HepG2 (cell line): Measurements from ENCODE around the gene SLC30A4. TPM values are rescaled to one million over a fixed set of nuclear protein-coding genes. Genes with fewer than 3 reads are reported as not detected.
A peak's percentile ranks its signal among the peaks of the same experiment; 100 is the strongest.

ENCODE experiments used
- ATAC-seq: fragments of 200-7000 bp; cut with Tn5 transposase; 3 replicates; pipeline ENCODE4 v1.9.1; 2020; ENCODE audit warnings: mild to moderate bottlenecking, moderate library complexity
- BruUV-seq: library from RNA; stranded (reverse); fragments of 400-500 nt; replicated peaks from 2 replicates; lab custom pipeline; 2021; lab: Mats Ljungman, UMichigan
- CTCF ChIA-PET: fragments of 300-600 bp; formaldehyde crosslinking; extraction: SDS; loops from one replicate; lab custom pipeline; 2021; ENCODE audit warnings: low total read pairs, inconsistent platforms, low intra/inter-chr PET ratio; lab: Yijun Ruan, JAX
- POLR2A ChIA-PET: fragments of 350-600 bp; sonication (Branson Sonifier 250); formaldehyde crosslinking; loops from one replicate; lab custom pipeline; 2020; ENCODE audit warnings: antibody characterized with exemption, inconsistent platforms; lab: Yijun Ruan, JAX
- DNase-seq: peaks from one replicate; pipeline ENCODE4 v3.0.0-alpha.2; 2015; ENCODE audit warnings: low spot score
- FAIRE-seq: peaks from 3 replicates; lab custom pipeline; 2011; peaks lifted over from hg19 to GRCh38; lab: Jason Lieb, UNC
- H2AFZ ChIP-seq: one replicate; pipeline ENCODE4 v1.6.1; 2011; ENCODE audit warnings: low read length, inconsistent platforms
- H3K27ac ChIP-seq: fragments of 300-600 bp; 3 replicates; pipeline ENCODE4 v1.8.0; 2011; ENCODE audit warnings: mixed run types, mild to moderate bottlenecking, mixed read lengths, low read length, inconsistent platforms; ENCODE audit not compliant: insufficient read depth; ENCODE audit errors: extremely low read length
- H3K27me3 ChIP-seq, 2 experiments: fragments of 200-600 bp in 1 of 2; 2 replicates in 1 of 2; 3 replicates in 1 of 2; pipeline versions ENCODE4 v1.6.0 to v1.8.0; 2011; ENCODE audit warnings: low read length in 2 of 2, mild to moderate bottlenecking in 2 of 2, moderate library complexity in 2 of 2, inconsistent platforms in 1 of 2; ENCODE audit not compliant: insufficient read depth in 2 of 2, control insufficient read depth in 1 of 2
- H3K36me3 ChIP-seq, 2 experiments: fragments of 200-600 bp in 1 of 2; replicated peaks in 1 of 2; 2 replicates in 1 of 2; 3 replicates in 1 of 2; pipeline versions ENCODE4 v1.5.1 to v1.8.0; 2011; ENCODE audit warnings: low read length in 2 of 2, inconsistent platforms in 1 of 2; ENCODE audit not compliant: insufficient read depth in 2 of 2, control insufficient read depth in 1 of 2
- H3K4me1 ChIP-seq: 2 replicates; pipeline ENCODE4 v1.5.1; 2012; ENCODE audit warnings: low read length, inconsistent platforms; ENCODE audit not compliant: insufficient read depth
- H3K4me2 ChIP-seq: 2 replicates; pipeline ENCODE4 v1.6.0; 2011; ENCODE audit warnings: low read depth, low read length, inconsistent platforms
- H3K4me3 ChIP-seq, 3 experiments: fragments of 200-600 bp in 1 of 3; sonication (generic), shearing (Covaris generic) in 1 of 3; replicated peaks in 1 of 3; 2 replicates each; pipeline ENCODE4 v1.5.1; 2011 to 2016; ENCODE audit warnings: low read length in 3 of 3, inconsistent platforms in 2 of 3, low read depth in 2 of 3, mild to moderate bottlenecking in 2 of 3, control low read depth in 1 of 3, mixed read lengths in 1 of 3; ENCODE audit not compliant: insufficient read depth in 1 of 3
- H3K79me2 ChIP-seq: one replicate; pipeline ENCODE4 v1.6.1; 2011; ENCODE audit warnings: low read length, inconsistent platforms; ENCODE audit not compliant: insufficient read depth
- H3K9ac ChIP-seq: 2 replicates; pipeline ENCODE4 v1.6.0; 2011; ENCODE audit warnings: mild to moderate bottlenecking, low read depth, low read length, inconsistent platforms; ENCODE audit not compliant: insufficient read depth
- H3K9me3 ChIP-seq: 2 replicates; pipeline ENCODE4 v1.5.1; 2012; ENCODE audit warnings: mild to moderate bottlenecking, low read length
- H4K20me1 ChIP-seq: 2 replicates; pipeline ENCODE4 v1.6.0; 2011; ENCODE audit warnings: inconsistent platforms, mild to moderate bottlenecking, low read length, moderate library complexity; ENCODE audit not compliant: insufficient read depth
- CREB1 ChIP-seq, 2 experiments: fragments of 450-650 bp in 1 of 2; IDR thresholded peaks; 2 replicates each; pipeline ENCODE4 v1.6.1; 2016 to 2017; ENCODE audit warnings: control low read depth in 1 of 2, mild to moderate bottlenecking in 1 of 2, missing compliant biosample characterization in 1 of 2, missing genetic modification characterization in 1 of 2
- CTCF ChIP-seq: sonication (generic); formaldehyde crosslinking; IDR thresholded peaks from 2 replicates; pipeline ENCODE4 v1.5.0; 2020; ENCODE audit warnings: mild to moderate bottlenecking, missing genetic modification reagents, moderate library complexity
- GATAD2A ChIP-seq: IDR thresholded peaks from 2 replicates; pipeline ENCODE4 v1.6.1; 2016
- HMGXB4 ChIP-seq, 2 experiments: sonication (generic) in 1 of 2; formaldehyde crosslinking in 1 of 2; IDR thresholded peaks; 2 replicates each; pipeline versions ENCODE4 v1.4.0 to v1.6.1; 2018 to 2020; ENCODE audit warnings: missing genetic modification reagents in 2 of 2, borderline replicate concordance in 1 of 2, low read depth in 1 of 2, mild to moderate bottlenecking in 1 of 2, missing biosample characterization in 1 of 2
- SMC3 ChIP-seq: IDR thresholded peaks from 2 replicates; pipeline ENCODE4 v1.6.1; 2011; ENCODE audit warnings: low read length, improper control_type of control experiment
- STAG1 ChIP-seq: sonication (generic); formaldehyde crosslinking; IDR thresholded peaks from 2 replicates; pipeline ENCODE4 v1.4.0; 2020; ENCODE audit warnings: missing genetic modification reagents
- TEAD3 ChIP-seq: optimal IDR thresholded peaks from 2 replicates; pipeline ENCODE3; 2016; ENCODE audit warnings: borderline replicate concordance
- THAP11 ChIP-seq: IDR thresholded peaks from 2 replicates; pipeline ENCODE4 v1.6.1; 2016; ENCODE audit warnings: missing biosample characterization, missing genetic modification reagents
- ZBTB14 ChIP-seq: sonication (generic); formaldehyde crosslinking; IDR thresholded peaks from 2 replicates; pipeline ENCODE4 v1.4.0; 2020; ENCODE audit warnings: missing genetic modification reagents
- ZFP36L2 ChIP-seq: sonication (generic); formaldehyde crosslinking; IDR thresholded peaks from 2 replicates; pipeline ENCODE4 v1.4.0; 2020; ENCODE audit warnings: missing genetic modification reagents
- ZNF280B ChIP-seq: sonication (generic); formaldehyde crosslinking; IDR thresholded peaks from 2 replicates; pipeline ENCODE4 v1.5.0; 2020; ENCODE audit warnings: missing genetic modification reagents, mild to moderate bottlenecking, borderline replicate concordance
- ZNF34 ChIP-seq: sonication (generic); formaldehyde crosslinking; IDR thresholded peaks from 2 replicates; pipeline ENCODE4 v1.4.0; 2020; ENCODE audit warnings: mild to moderate bottlenecking, missing genetic modification reagents, borderline replicate concordance
- ZNF800 ChIP-seq: sonication (generic); formaldehyde crosslinking; IDR thresholded peaks from 2 replicates; pipeline ENCODE4 v1.4.0; 2020; ENCODE audit warnings: missing genetic modification reagents
- WGBS: methylation state at CpG from one replicate; pipeline ENCODE4 v1.1.6; 2017; ENCODE audit warnings: low lambda C conversion rate; 5-methylcytosine and 5-hydroxymethylcytosine counted together
- in situ Hi-C: cut with HindIII; loops from 2 replicates; pipeline ENCODE4 v1.10.0; 2017; ENCODE audit warnings: low pct_unique_long_range_greater_than_20kb; ENCODE audit not compliant: extremely low pct_ligation_motif_present
- intact Hi-C: fragments of 100-400 bp; cut with micrococcal nuclease; formaldehyde crosslinking; loops from one replicate; pipeline ENCODE4 v1.10.0; 2022; ENCODE audit not compliant: unreplicated experiment
- polyA plus RNA-seq, 8 experiments: library from polyadenylated mRNA; depleted of rRNA in 3 of 8; stranded (reverse) in 7 of 8; unstranded in 1 of 8; fragments of >200 nt; fragmentation: Illumina TruSeq in 4 of 8; extraction: Trizol in 4 of 8; gene quantifications; 2 replicates each; pipeline versions ENCODE4 v1.2.1 to v1.2.3, GENCODE V29; 2011 to 2016; ENCODE audit warnings: low read depth in 4 of 8, missing spikeins in 1 of 8, mixed read lengths in 1 of 8; ENCODE audit not compliant: insufficient read depth in 1 of 8
- total RNA-seq, 5 experiments: library from RNA; depleted of rRNA; stranded (reverse); fragments of >200 nt; fragmentation: Illumina TruSeq; extraction: Trizol; gene quantifications; 2 replicates each; pipeline ENCODE4 v1.2.3, GENCODE V29; 2016; ENCODE audit warnings: low read depth in 1 of 5

The SLC30A4 gene
- total and polyA plus RNA-seq, 2 of the 13 experiments (the other 11 are each of a cell fraction or from before 2014, with no cell fraction given), result 0.01 to 0.04 TPM

- FAIRE-seq (peak; percentile 87), DNase-seq (peak; percentile 77), ATAC-seq (peak; percentile 72)
- BruUV-seq, result no TSS peak
- Histone ChIP-seq H3K9ac (peak overlapping the region; percentile 19), H3K4me2 (peak overlapping the region; percentile 85), H3K9me3 (peaks cover 5% of the 10 kb centered on the region), H3K79me2 (no peaks in the 10 kb centered on the region), H3K36me3 (no peaks in the 10 kb centered on the region), H3K27me3 (peaks cover 5 to 24% of the 10 kb centered on the region in 2 experiments; a peak in 4 of 5 replicates), H3K4me1 (peaks cover 37% of the 10 kb centered on the region), H3K27ac (peak overlapping the region; percentile 25), H3K4me3 (peak overlapping the region; percentile 46 to 67 (median 61)), H4K20me1 (no peaks in the 10 kb centered on the region), H2AFZ (peak overlapping the region; percentile 47)
- ChIA-PET CTCF (interaction anchor here (0.6 to 6.9 kb wide), 12 partner anchors 19 to 295 kb away, joined by 3 to 195 read pairs (median 8); no protein-coding TSS in a partner anchor), POLR2A (no interaction called here)
- intact Hi-C loops (loop anchor here (1.0 to 5.0 kb wide), 7 partner anchors 19 to 296 kb away; no protein-coding TSS in a partner anchor), in situ Hi-C loops (loop anchor here (10.0 kb wide), 1 partner anchor 157 kb away; no protein-coding TSS in a partner anchor)
- 3% methylated on average over 17 of the region's 17 CpGs for WGBS
- TF ChIP-seq GATAD2A (CRISPR knock-in tag) (0 out of 2 replicates have a peak, but pooled peaks have one; percentile 22), THAP11 (0 out of 2 replicates have a peak, but pooled peaks have one; percentile 4), ZNF800 (CRISPR knock-in tag) (0 out of 2 replicates have a peak, but pooled peaks have one; percentile 42), TEAD3 (CRISPR knock-in tag) (peak; percentile 22), STAG1 (CRISPR knock-in tag) (peak; percentile 89), CTCF (peak; percentile 70), ZBTB14 (no peak), ZNF34 (no peak), CREB1 (IDR thresholded peaks at IDR 0.05) (no peak), CREB1 (CRISPR knock-in tag; IDR thresholded peaks at IDR 0.05) (peak; percentile 49), HMGXB4 (CRISPR knock-in tag; IDR thresholded peaks at IDR 0.05; ENCODE audit: borderline replicate concordance in 1 of 2, low read depth in 1 of 2) (peak; percentile 22 to 43; a peak in 2 of 4 replicates), ZNF280B (CRISPR knock-in tag) (no peak), ZFP36L2 (CRISPR knock-in tag) (no peak), SMC3 (peak; percentile 81)
Measured at GRCh38 chr15:45457641-45458539, 64.7 kb downstream of the SLC30A4 start.
